Inferior parietal cortex (tissue), 1 donor: Measurements from ENCODE around the gene MC3R.

Experiments used
- DNase-seq: peaks from one replicate; pipeline ENCODE4 v3.0.0-alpha.2; 2016; ENCODE audit errors: extremely low spot score

The MC3R gene

GRCh38 chr20:56249956-56250355 is 1.4 kb downstream of the MC3R start:
- DNase-seq, result no peak

- no peak for DNase-seq
Observed at GRCh38 chr20:56257604-56258003, 9.1 kb downstream of the MC3R start.

GRCh38 chr20:56259948-56260347 is 11.4 kb downstream of the MC3R start:
- no peak for DNase-seq

GRCh38 chr20:56268536-56268935 is 20.0 kb downstream of the MC3R start:
- no peak for DNase-seq

GRCh38 chr20:56271974-56272373 is 23.4 kb downstream of the MC3R start:
- DNase-seq, result no peak

- no peak for DNase-seq
Observed at GRCh38 chr20:56273491-56273890, 25.0 kb downstream of the MC3R start.

- DNase-seq, result no peak
Observed at GRCh38 chr20:56274156-56274555, 25.6 kb downstream of the MC3R start.

GRCh38 chr20:56278196-56278595 is 29.7 kb downstream of the MC3R start:
- DNase-seq, result no peak

- no peak for DNase-seq
Observed at GRCh38 chr20:56285496-56285895, 37.0 kb downstream of the MC3R start.

- DNase-seq, result no peak
Observed at GRCh38 chr20:56289652-56290051, 41.1 kb downstream of the MC3R start.

GRCh38 chr20:56299362-56299761 is 50.8 kb downstream of the MC3R start:
- DNase-seq, result no peak
